CD4-positive, alpha-beta T cell treated with Interleukin-6 at 100 ng/mL for 8 hours (primary cell): ENCODE measurements around the gene TSPAN9.

ENCODE experiments used
- DNase-seq: peaks from one replicate; pipeline ENCODE4 v3.0.0-alpha.2; 2020; ENCODE audit warnings: mixed read lengths, low spot score

The TSPAN9 gene

DNA sequence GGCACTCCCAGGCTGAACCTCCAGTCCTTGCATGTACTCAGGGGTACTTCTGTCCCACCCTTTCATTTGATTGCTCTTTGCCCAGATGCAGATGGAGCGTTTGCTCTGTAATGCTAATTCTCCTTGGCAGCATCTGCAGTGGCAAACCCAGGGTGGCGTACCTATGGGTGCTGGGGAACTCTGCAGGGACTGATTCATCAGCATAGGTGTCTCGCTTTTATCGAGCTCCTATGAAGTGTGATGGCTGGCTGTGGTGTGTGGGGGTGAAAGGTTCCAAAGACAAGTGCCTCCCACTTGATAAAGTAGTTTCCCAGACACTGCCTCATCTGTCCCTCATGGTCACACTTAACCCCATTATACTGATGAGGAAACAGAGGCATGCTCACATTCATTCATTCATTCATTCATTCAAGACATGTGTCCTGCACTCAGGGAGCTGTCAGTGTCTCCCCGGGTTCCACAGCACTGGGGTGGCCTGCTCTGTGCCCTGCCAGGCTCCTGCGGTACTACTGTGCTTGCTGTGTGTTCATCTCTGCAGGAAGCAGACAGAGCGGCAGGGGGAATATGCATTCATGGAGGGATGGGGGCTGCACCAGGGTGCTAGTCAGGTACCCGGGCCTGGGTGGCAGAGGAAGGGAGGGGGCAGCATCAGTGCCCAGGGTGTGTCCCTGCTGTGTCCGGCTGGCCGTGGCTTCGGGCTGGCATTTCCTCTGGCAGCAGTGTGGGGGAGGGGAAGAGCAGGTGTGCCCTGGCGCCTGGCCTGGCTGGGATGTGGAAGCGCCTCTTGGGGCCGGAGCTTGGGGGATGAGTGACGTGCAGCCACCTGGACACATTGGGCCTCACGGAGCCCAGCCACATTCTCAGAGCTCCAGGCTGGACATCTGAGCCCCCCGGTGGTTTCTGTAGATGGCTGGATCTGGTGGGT, 110.9 kb downstream of the TSPAN9 start:
- no peak for DNase-seq

- DNase-seq, result no peak
Measured at GRCh38 chr12:3189282-3189681, 112.1 kb downstream of the TSPAN9 start.

GRCh38 chr12:3190101-3190500, 112.9 kb downstream of the TSPAN9 start:
- no peak for DNase-seq

DNA sequence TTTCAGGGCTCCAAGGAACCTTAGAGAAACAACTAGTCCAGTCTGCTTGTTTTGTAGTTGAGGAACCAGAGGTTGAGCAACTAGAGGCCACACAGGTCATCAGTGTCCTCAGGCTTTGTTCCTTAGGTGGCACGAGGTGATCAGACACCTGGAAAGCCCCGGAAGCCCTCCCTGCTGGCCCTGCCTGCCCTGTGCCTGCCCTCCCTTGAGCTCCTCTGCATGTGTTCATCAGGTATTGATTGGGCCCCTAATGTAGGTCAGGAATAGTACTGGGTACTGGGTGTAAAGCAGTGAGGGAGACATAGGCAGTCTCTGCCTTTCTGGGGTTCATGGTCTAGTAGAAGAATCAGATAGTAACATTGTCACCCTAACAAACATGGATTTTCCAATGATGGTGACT, 114.3 kb downstream of the TSPAN9 start:
- no peak for DNase-seq

DNA sequence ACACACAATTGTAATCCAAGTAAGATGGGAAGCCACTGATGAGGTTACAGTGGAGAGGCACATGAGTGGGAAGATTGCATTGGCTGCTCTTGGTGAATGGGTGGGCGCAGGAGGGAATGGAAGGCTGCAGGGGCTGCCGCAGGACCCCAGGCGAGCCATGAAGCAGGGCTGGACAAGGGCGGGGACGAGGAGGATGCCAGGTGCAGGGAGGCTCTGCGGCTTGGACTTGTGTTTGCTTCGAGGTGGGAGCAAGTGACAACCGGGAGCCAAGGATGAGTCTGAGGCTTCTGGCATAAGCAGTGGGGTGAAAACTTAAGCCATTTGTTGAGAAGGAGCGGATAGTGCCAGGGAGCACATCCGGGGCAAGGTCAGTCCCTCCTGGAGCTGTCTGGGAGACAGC, 115.0 kb downstream of the TSPAN9 start:
- DNase-seq, result no peak

DNA sequence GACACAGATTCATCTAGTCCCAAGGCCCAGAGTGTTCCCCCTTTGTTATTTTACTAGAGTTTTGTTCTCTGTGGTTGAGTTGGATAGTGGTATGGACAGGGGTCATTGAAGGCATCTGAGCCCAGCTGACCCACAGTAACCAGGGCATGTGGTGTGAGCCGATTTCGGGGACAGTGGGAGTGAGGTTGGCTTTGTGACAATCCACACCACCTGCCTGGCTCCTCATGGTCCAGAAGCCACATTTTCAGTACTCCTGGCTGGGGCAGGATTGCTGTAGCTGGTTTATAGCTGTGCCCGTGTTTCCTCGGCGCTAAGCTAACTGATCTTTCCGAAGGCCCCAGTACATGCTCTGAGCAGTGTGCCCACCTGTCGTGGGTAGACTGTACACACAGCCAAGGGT, 116.0 kb downstream of the TSPAN9 start:
- no peak for DNase-seq

- no peak for DNase-seq
Measured at GRCh38 chr12:3193755-3194154, 116.6 kb downstream of the TSPAN9 start.

GRCh38 chr12:3195337-3195736, 118.2 kb downstream of the TSPAN9 start:
- no peak for DNase-seq

DNA sequence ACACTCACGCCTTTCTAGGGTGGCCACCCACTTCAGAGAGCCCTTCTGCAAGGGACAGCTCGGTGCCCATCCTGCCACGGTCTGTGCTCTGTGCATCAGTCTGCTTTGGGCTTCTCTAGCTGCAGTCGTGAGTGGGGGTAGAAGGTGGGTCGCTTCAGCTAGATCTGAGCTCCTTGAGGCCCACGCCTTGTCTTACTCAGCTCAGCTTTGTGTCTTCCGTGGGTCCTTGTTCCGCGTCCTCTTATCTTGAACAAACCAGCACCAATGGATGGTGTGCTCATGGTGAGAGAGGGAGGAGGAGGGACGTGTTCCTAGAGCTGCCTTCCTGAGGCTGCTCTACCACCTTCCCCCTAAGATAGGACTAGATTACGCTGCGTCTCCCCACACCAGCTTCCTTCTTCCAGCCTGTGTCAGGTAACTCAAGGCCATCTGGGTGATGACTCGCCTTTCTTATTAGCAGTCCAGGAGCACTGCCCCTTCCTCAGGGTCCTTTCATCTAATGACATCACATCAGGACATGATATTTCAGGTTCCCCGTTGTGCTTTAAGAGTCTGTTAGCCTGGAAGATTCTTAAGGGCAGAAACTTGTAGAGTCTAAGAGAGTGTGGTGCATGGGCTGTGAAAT, 118.8 kb downstream of the TSPAN9 start:
- DNase-seq, result no peak

DNA sequence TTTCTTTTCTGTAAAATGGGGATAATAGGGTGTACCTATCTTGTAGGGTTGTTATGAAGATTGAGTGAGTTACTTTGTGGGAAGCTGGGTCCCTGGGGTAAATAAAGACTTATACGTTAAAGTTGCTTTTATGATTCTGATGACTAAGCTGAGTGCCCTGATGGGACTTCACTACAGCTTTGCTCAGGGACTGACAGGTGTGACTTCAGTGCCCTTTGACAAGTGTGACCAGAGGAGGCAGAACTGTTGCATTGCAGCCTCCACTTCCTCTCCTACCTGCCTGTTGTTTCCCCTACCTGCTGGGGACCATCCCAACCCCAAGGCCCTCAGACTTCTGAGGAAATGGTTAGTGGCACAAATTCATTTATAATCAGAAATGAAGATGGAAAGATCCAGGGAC, 119.3 kb downstream of the TSPAN9 start:
- no peak for DNase-seq

GRCh38 chr12:3197131-3197818, 120.1 kb downstream of the TSPAN9 start:
- DNase-seq, result no peak

DNA sequence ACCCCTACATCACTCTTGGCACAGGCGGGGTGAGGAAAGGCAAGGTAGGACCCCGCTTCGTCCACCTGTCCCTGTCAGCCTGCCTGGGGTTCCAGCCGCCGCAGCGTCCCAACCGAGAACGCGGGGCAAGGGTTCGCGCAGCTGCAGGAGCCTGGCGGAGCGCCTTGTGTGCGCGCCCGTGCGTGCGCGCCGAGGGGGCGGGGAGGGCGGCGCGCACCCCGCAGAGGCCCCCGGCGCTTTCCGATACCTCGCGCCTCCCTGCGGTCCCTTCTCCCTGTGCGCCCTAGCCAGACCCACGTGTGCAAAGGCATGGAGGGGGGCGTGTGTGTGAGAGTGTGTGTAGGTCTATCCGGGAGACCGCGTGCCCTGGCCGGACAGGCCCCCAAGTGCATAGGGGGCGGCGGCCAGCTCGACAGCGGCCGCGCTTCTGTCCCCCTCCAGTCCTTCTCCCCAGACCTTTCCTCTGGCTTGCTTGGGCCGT, 122.4 kb downstream of the TSPAN9 start:
- no peak for DNase-seq

DNA sequence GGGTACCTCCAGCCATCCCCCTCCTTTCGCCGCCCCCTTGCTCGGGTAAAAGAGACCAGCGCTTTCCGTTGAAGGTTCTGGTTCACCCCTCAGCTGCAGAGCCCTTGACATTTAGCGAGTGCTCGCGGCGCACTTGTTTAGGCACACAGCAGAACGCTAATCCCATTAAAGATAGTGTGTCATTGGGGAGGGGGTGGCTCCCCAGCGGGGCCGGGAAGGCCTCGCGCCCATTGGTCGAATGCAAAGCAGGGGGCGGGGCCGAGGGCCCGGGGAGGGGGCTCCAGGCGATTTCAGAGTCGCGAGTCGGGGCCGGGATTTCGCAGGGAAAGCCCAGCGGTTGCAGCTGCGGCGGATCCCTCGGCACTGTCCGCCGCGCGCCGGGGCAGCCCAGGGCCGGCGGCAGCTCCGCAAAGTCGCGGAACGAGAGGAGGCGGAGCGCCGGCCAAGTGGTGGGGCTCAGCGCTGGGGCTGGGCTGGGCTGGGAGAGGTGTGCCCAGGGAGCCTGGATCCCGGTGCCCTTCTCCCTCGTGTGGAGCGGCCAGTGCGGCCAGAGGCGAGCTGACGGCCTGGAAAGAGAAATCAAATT, 122.9 kb downstream of the TSPAN9 start:
- no peak for DNase-seq

DNA sequence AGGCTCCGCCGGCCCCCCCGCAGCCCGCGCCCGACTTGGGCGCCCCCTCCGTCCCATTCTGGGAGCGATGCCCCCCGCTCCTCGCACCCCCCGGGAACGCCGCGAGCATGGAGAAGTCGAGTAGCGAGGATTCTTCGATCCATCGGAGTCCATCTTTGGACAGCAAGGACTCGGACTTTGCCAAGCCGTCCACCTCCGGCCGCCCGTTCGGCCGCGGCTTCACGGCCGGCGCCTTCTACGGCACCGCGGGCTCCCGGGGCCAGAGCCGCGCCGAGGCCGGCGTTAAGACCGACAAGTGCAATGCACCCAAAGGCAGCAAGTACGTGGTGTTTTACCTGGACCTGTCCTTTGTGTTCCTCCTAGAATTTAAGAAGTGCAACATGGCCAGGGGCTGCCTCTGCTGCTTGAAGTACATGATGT, 123.6 kb downstream of the TSPAN9 start:
- no peak for DNase-seq

DNA sequence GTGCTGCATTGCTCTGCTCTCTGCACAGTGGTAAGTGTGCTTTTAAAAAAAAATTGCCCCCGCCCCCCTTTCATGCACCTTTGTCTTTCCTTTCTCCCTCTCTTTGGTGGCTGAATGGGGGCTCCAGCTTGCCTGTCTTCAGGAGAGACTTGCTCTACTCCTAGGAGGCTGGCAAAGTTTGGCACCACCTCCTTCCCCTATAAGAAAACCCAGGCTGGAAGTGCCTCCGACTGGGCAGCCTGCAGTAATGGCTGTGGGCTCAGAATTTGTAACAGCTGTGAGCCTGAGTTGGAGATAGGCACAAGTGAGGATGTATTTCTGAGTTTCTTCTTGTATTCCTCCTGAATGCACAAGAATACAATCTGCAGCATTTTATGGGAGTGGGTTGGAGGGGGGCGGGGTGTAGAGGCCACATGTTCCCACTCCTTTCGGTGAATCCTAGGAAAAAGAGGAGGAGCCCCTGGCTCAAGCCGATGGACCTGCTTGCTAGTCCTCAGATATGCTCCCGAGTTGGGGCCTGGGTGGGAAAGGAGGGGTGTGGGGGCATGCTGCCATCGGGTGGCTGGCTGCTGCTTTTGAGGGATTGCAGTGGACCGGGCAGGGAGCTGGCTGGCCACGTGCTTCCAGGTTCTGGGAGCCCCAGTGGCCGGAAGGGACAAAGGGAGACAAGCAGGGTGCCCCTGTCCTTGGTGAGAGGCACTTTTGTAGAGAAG, 124.3 kb downstream of the TSPAN9 start:
- DNase-seq, result no peak

- DNase-seq, result no peak
Measured at GRCh38 chr12:3202096-3202495, 124.9 kb downstream of the TSPAN9 start.

DNA sequence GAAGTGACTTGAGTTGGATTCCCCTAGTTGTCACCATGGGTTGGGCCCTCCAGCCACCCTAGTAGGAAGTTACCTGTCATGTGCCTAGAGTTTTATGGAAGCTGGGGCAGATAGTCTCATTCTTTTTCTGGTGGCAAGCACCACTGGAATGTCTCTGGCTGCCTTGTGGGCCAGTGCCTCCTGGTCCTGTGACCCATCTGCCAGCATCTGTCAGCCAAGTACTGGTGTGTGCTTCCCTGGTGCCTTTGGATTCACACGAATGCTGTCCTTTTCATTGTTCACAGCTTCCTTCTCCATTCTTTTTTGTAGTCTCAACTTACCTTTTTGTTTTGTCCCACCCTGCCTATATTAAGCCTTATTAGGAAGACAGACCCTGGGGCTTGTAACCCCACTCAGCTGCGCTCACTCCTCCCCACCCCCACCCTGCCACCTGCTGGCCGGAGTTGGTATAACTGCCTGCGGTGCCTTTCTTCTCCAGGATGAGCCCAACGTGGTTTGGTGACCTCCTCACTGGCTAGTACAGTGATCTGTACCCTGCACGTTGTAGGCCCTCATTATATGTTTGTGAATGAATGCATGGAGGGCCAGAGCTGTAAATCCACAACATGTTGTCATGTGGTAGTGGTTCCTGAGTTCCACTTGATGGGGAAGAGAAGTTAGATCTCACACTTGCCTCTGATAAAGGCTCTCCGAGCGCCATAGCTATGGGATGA, 125.7 kb downstream of the TSPAN9 start:
- DNase-seq, result peak; percentile 14

DNA sequence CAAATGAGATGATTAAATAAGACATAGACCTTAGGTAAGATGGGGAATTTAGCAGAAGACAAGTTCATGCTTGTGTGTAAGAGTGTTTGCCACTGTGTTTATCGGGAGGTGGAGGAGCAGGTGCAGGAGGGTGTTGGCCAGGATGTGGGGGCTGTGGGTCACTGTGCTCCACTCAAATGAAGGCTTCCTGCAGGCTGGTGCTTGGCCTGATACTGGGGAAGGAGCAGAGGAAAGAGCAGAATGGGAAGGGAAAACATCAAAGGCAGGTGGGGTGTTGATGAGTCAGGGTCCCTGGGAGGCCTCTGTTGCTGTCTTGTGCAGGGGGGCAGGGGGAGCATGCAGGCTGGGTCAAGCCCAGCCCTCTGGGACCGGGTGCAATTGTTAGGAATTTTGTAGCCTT, 126.5 kb downstream of the TSPAN9 start:
- DNase-seq, result no peak

DNA sequence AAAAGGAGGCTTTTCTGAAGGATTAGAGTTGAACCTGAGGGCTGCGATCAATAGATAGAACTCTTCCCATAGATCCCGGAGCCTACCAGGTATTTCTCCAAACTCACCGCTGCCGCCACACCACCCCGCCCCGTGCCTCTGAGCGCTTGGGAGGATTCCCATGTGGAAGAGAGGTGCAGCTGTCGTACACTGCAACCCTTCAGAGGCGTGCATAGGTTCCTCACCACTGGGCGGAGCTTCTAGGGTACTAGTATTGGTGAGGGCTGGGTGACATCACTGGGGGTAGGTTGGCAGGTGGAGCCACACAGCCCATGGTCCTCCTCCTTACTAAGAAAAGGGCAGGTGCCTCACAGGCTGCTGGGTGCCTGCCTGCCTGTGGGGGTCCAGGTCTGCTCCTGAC, 127.0 kb downstream of the TSPAN9 start:
- DNase-seq, result no peak

- no peak for DNase-seq
Measured at GRCh38 chr12:3204730-3205531, 127.8 kb downstream of the TSPAN9 start.
